ENCODE data around the gene SLC36A1. TPM values are rescaled to one million over a fixed set of nuclear protein-coding genes. Genes with fewer than 3 reads are reported as not detected.
A peak's percentile ranks its signal among the peaks of the same experiment; 100 is the strongest.

The SLC36A1 gene
- total RNA-seq, 2 experiments from 2014 or later = 11.6 to 12.1 TPM

DNA sequence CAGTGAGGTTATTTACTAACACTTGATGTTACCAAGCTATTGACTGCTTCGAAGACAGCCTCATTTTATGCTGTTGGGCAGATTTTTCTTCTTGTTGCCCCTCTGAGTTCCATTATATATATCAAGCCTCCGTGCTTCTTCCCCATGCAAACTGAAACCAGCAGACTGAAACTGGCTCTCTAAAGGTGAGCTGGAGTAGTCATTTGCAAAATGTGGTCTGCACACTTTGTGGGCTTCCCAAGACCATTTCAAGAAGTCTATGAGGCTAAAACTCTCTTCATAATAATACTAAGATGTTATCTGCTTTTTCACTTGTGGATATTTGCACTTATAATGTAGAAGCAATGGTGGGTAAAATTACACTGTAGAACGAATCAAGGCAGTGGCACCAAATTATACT is 13.9 kb downstream of the SLC36A1 start:
- Histone ChIP-seq H3K79me2 (ENCODE audit: insufficient read depth, low read depth, low read length) (no peaks in the 10 kb centered on the region), H3K9me3 (ENCODE audit: low read length) (no peaks in the 10 kb centered on the region), H3K36me3 (ENCODE audit: insufficient read depth, low read length) (peaks cover 22% of the 10 kb centered on the region; the same call in 1 of the 2 replicates), H4K20me1 (ENCODE audit: insufficient read depth, low read length) (no peaks in the 10 kb centered on the region), H3K27ac (ENCODE audit: low read depth, low read length, poor library complexity, severe bottlenecking) (no peak overlapping the region), H2AFZ (ENCODE audit: low read length) (no peak overlapping the region), H3K9me2 (ENCODE audit: insufficient read depth, low read length) (no peaks in the 10 kb centered on the region), H3K4me1 (ENCODE audit: insufficient read depth, low read length, poor library complexity, severe bottlenecking) (no peaks in the 10 kb centered on the region), H3K4me3 (ENCODE audit: low read depth, low read length, poor library complexity, severe bottlenecking) (no peak overlapping the region), H3K4me2 (ENCODE audit: low read length) (no peak overlapping the region)
- no peak for DNase-seq (ENCODE audit: low spot score)
- no TSS peak for BruUV-seq (replicated peaks)
- CTCF ChIA-PET (ENCODE audit: unreplicated experiment) = interaction anchor here (1.1 kb wide), 1 partner anchor 14 kb away, joined by 3 read pairs; the partner anchor contains the start of gene SLC36A1
- no peak for TF ChIP-seq EZH2phosphoT487 (IDR thresholded peaks at IDR 0.05; ENCODE audit: borderline replicate concordance, low read depth, low read length)
- no peak for TF ChIP-seq CTCF (conservative IDR thresholded peaks at IDR 0.05; ENCODE audit: low read length)
- POLR2A ChIA-PET = interaction anchor here (1.0 kb wide), 1 partner anchor 24 kb away, joined by 3 read pairs; no protein-coding TSS in a partner anchor
- intact Hi-C loops (cut with micrococcal nuclease; ENCODE audit: unreplicated experiment) = no loop called here

DNA sequence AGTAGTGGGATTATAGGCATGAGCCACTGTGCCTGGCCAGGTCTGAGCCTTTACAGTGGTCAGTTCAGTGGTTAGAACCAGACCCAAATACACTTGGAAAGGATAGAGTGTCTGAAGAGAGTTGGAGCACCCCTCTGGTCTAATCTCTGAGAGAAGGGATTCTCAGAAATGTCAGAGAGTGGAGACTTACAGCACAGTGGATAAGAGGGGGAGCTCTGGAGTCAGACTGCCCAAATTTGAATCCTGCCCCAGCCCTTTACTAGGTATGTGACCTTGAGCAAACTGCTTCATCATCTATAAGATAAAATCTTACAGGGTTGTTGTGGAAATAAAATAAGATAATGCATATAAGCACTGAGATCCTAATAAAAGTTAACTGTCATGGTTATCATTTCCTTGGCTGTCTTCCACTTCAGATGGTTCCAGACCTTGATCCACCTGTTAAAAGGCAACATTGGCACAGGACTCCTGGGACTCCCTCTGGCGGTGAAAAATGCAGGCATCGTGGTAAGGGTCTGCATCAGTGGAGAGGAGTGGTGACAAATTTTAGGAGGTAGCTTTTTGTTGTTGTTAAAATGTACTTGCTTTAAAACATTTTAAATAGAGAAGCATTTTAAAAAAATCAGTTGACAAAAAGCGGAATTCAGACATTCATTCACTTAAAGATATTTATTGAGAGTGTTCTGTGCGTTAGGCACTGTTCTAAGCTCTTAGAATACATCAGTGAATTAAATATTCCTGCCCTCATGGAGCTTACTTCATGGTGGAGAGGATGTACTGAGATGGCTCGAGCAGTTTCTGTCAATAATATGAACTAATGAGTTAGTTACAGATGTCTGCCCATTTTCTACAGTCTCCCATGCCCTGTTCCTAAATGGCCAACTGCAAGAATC is 16.0 kb downstream of the SLC36A1 start:
- Histone ChIP-seq H3K27ac (ENCODE audit: low read depth, low read length, poor library complexity, severe bottlenecking) (no peak overlapping the region), H3K9me2 (ENCODE audit: insufficient read depth, low read length) (no peaks in the 10 kb centered on the region), H3K4me2 (ENCODE audit: low read length) (no peak overlapping the region), H3K79me2 (ENCODE audit: insufficient read depth, low read depth, low read length) (no peaks in the 10 kb centered on the region), H3K36me3 (ENCODE audit: insufficient read depth, low read length) (peaks cover 31% of the 10 kb centered on the region), H2AFZ (ENCODE audit: low read length) (no peak overlapping the region), H3K4me1 (ENCODE audit: insufficient read depth, low read length, poor library complexity, severe bottlenecking) (no peaks in the 10 kb centered on the region), H4K20me1 (ENCODE audit: insufficient read depth, low read length) (no peaks in the 10 kb centered on the region), H3K4me3 (ENCODE audit: low read depth, low read length, poor library complexity, severe bottlenecking) (no peak overlapping the region), H3K9me3 (ENCODE audit: low read length) (no peaks in the 10 kb centered on the region)
- intact Hi-C loops (cut with micrococcal nuclease; ENCODE audit: unreplicated experiment) = no loop called here
- no peak for TF ChIP-seq EZH2phosphoT487 (IDR thresholded peaks at IDR 0.05; ENCODE audit: borderline replicate concordance, low read depth, low read length)
- TF ChIP-seq CTCF (conservative IDR thresholded peaks at IDR 0.05; ENCODE audit: low read length) = peak; percentile 74
- CTCF ChIA-PET (ENCODE audit: unreplicated experiment) = interaction anchor here (0.5 to 0.6 kb wide), 2 partner anchors 281 to 1887 kb away, joined by 3 read pairs; no protein-coding TSS in a partner anchor
- DNase-seq (ENCODE audit: low spot score) = peak; percentile 19
- POLR2A ChIA-PET = interaction anchor here (0.6 kb wide), 1 partner anchor 146 kb away, joined by 5 read pairs; no protein-coding TSS in a partner anchor
- BruUV-seq (replicated peaks) = no TSS peak
